GM19193 (cell line): ENCODE measurements around the gene M1AP.

Experiments
- POLR2A ChIP-seq: IDR thresholded peaks from 4 replicates; pipeline ENCODE4 v1.6.1; 2011; ENCODE audit not compliant: insufficient read depth, insufficient read length; ENCODE audit errors: extremely low read depth

Gene M1AP

DNA sequence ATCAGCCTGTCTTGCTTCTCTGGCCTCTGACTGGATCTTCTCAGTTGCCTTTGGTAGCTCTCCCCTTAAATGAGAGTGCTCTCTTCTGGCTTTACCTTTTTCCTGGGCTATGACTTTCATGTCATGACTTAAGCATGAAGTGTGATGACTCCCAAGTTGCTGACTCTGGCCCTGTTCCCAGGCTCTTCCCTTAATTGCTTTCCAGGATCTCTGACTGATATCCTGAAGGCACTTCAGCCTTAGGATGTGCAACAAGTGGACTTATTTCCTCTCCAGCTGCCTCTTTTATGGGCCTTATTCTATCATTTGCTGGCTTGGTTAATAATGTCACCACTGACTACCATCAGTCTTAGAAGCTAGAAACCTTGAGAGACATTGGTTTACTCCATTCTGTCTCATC is 23.3 kb upstream of the M1AP start:
- TF ChIP-seq POLR2A: no peak

DNA sequence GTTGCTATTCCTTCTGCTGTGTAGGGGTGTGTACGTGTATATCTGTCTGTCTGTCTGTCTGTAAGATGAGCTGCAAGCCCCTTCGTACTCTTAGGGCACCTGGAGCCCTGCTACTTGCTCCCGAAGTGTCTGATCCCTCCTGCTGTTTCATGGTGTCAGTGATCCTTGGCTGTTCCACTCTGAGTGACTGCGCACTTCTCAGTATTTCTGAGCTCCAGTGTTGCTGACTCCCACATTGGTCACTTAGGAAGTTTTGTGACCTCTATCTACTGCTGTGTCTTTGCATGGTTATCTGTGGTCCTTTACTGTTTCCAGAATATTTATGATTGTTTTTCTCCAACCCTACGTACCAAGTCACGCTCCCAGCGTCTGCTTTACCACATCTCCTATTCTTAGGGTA is 22.1 kb upstream of the M1AP start:
- TF ChIP-seq POLR2A: no peak

GRCh38 chr2:74668087-74668486 is 20.0 kb upstream of the M1AP start:
- TF ChIP-seq POLR2A: no peak

DNA sequence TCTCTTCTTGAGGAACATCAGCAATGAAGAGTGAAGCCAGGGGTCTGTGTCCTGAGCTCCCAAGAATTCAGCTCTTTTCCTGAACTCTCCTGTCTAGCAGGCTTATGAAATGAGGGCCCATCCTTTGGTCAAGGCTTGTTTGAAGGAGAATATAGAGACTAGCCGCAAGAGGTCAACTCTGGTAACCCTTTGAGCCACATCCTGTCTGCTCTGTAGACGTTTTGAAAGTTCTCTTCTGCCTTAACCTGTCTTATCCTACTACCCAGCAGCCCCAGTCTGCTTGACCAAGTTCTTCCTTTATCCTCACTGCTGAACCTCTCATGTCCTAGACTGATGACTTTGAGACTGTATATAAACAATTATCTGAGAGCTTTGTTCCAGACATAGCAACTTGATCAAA is 11.3 kb upstream of the M1AP start:
- TF ChIP-seq POLR2A: no peak

- no peak for TF ChIP-seq POLR2A
These were observed 10.4 kb upstream of the M1AP start for GRCh38 chr2:74658516-74658915.

- no peak for TF ChIP-seq POLR2A
These were observed 7.4 kb upstream of the M1AP start for GRCh38 chr2:74655579-74655978.

- peak; percentile 41 for TF ChIP-seq POLR2A
These were observed 6.1 kb upstream of the M1AP start, which contains the start of gene SEMA4F for GRCh38 chr2:74653985-74654882. Gene SEMA4F (plus strand): TSS chr2:74654247. CDS start chr2:74654377, 130 bp downstream.

DNA sequence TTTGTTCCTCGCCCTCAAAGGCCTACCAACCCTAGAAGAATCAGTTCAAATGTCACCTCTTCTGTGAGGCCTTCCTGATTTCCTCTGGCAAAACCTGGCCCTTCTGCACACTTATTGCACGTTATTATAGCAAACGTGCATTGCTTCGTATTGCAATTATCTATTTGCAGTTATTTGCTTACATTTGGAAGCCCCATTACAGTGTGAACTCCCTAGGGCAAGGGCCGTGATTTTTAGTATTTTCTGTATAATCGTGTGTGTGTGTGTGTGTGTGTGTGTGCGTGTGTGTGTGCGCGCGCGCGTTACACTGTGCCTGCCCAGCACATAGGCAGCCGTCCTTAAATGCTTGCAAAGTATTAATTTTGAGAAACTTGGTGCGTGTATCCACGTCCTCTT is 5.5 kb upstream of the M1AP start:
- no peak for TF ChIP-seq POLR2A

DNA sequence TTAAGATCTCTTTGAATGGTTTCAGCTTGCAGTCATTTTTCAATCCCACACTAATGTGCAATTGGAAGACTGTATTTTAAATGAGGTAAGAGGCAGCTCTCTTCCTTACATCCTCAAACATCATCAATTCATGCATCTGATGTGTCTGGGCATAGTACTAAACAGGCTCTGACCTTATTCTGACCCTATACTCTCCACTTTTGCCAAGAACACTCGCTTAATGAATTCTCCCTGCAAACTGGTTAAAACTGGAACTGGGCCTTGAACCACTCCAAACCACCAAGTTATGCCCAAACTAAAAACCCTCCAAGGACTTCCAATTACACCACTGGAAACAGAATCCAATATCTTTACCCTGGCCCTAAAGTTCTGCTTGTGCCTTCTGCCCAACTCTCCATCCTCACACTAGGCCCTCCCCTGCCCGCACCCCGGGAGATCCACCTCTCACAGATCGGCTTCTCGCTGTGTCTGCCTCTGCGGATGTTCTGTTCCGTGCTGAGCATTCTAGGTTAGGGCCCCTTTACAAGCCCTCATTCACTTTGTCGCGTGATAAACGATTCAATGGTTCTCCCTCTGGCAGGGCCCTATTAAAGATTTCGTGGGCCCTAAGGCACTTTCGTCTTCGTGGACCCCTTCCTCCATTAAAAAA is 1.2 kb downstream of the M1AP start:
- TF ChIP-seq POLR2A: no peak

- TF ChIP-seq POLR2A: no peak
These were observed 1.9 kb downstream of the M1AP start for GRCh38 chr2:74646201-74646600.

DNA sequence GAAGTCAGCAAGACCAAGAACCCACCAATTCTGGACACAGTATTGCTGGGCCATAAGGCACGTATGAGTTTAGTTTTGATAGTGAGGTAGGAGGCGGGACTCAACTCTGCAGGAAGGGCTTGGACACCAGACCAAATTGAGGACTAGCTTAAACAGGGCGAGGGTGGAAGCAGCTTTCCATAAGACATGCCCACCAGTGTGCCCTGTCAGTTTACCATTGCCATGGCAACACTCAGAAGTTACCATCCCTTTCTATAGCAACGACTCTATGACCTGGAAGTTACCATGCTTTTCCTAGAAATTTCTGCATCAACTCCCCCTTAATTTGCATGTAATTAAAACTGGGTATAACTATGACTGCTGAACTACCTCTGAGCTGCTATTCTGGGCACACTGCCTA is 2.8 kb downstream of the M1AP start:
- TF ChIP-seq POLR2A: no peak

- no peak for TF ChIP-seq POLR2A
These were observed 8.6 kb downstream of the M1AP start for GRCh38 chr2:74639550-74639949.

GRCh38 chr2:74632939-74633312 is 15.2 kb downstream of the M1AP start:
- no peak for TF ChIP-seq POLR2A

DNA sequence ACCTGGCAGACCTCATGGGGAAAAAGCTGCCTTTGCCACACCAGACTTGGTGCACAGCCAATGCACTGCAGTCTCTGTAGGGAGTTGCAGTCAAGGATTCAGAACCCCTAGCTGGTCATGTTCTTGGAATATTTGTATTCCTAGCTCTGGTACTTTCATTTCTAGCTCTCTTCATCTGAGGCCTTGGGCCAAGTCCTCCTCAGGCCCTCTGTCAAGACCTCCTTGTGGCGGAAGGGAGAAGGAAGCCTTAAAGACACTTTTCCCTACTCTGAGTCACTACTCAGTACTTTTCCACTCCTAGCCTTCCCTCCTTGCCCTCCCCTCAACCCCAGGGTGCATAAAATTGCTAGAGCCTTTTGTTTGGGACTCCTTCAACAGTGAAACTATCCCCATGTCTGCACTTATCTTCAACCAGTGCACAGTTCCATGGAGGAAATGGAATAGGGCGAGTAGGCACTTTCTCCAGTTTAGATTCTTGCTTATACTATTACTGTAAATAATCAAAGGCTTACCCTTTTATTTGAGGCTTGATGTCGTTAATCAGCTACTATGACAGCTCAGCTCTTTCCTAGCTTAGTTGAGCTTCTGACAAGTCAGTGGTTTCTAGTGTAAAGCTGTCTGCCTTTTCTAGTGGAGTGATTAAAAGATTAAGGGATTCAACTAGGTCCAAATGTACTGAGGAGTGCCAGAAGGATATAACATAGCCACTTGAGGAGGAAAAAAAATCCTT is 15.8 kb downstream of the M1AP start:
- TF ChIP-seq POLR2A: no peak

DNA sequence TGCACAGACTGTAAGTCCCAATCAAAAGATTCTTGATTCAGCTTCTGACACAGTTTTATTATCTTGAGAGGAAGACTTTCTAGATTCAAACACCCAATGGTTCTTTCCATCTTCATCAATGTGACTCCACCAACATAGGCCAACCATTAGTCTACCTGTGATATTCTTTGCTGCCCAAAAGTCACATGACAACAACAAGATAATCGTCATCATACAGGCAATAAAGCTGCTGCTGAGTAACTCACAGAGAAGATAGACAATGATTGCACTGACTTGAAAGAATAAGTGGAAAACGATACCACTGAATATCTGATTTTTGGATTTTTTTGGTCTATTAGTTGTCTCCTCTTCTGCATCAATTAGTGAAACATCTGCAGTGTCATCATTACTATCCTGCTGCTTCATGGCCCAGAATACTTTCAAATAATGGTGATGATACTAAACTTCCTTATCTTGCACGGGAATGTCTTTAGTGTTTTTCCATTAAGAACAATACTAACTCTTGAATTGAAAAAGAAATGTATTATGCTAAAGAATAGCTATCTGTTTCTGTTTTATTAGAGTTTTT is 19.5 kb downstream of the M1AP start:
- no peak for TF ChIP-seq POLR2A
